ENCODE data around the gene ATL2.
"Not testable (repeated sequence)": the region's sequence is repeated elsewhere in the genome, so short reads cannot be mapped to it uniquely, and the experiment has no call there.

ATL2 gene

DNA sequence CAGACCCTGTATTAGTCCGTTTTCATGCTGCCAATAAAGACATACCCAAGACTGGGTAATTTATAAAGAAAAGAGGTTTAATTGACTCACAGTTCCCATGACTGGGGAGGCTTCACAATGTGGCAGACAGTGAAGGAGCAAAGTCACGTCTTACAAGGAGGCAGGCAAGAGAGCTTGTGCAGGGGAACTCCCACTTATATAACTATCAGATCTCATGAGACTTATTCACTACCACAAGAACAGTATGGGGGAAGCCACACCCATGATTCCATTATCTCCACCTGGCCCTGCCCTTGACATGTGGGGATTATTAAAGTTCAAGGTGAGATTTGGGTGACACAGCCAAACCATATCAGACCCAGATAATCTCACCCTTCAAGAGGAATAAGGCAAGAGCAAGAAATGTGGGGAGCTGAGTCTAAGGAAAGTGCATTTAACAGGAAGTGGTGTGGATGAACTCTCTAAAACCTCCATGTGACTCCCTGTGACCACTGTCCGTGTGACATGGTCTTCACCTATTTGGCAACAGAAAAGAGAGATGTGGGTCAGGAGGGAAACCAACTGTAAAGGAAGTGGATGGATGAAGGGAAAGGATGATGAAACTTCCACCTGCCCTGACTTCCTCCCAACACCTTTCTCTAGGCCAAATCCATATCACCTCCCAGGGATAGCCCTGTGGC, 110.6 kb downstream of the ATL2 start:
- DNase-seq: no peak

DNA sequence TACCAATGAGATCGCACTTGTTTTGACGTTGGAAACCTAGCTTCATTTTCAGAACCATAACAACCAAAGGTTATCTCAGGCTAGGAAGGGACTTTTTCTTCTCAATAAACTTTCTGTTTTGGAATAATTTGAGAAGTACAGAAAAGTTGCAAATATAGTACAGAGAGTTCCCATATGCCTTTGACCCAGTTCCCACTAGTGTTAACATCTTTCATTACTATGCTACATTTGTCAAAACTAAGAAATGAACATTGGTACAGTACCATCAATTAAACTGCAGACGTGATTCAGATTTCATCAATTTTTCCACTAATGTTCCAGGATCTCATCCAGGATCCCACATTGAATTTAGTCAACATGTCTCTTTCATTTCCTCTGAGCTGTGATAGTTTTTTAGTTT, 111.6 kb downstream of the ATL2 start:
- DNase-seq: no peak
- Mint-ChIP-seq H3K27ac (no peak overlapping the region), H3K27me3 (peaks cover 19 to 31% of the 10 kb centered on the region in 2 donors), H3K4me3 (no peak overlapping the region), H3K36me3 (peaks cover 1 to 11% of the 10 kb centered on the region in 2 donors), H3K4me1 (peaks cover 2 to 3% of the 10 kb centered on the region in 2 donors), H3K9me3 (peaks cover 0 to 10% of the 10 kb centered on the region in 2 donors)
- ATAC-seq (replicated peaks): no peak

More for the DNA sequence above, 110.6 kb downstream of the ATL2 start:
- H3K27ac Mint-ChIP-seq: no peak overlapping the region
- peaks cover 0 to 3% of the 10 kb centered on the region in 2 donors for H3K4me1 Mint-ChIP-seq
- H3K27me3 Mint-ChIP-seq: peaks cover 16 to 23% of the 10 kb centered on the region in 2 donors
- peaks cover 0 to 10% of the 10 kb centered on the region in 2 donors for H3K9me3 Mint-ChIP-seq
- no peak for ATAC-seq (replicated peaks)
- peaks cover 1 to 11% of the 10 kb centered on the region in 2 donors for H3K36me3 Mint-ChIP-seq
- H3K4me3 Mint-ChIP-seq: no peak overlapping the region

GRCh38 chr2:38264396-38265221, 112.5 kb downstream of the ATL2 start:
- H3K27ac Mint-ChIP-seq: no peak overlapping the region
- peaks cover 19 to 34% of the 10 kb centered on the region in 2 donors for H3K27me3 Mint-ChIP-seq
- peaks cover 0 to 10% of the 10 kb centered on the region in 2 donors for H3K9me3 Mint-ChIP-seq
- no peak overlapping the region for H3K4me3 Mint-ChIP-seq
- no peak for DNase-seq
- ATAC-seq (replicated peaks): no peak
- peaks cover 3 to 4% of the 10 kb centered on the region in 2 donors for H3K4me1 Mint-ChIP-seq
- H3K36me3 Mint-ChIP-seq: peaks cover 1 to 11% of the 10 kb centered on the region in 2 donors

DNA sequence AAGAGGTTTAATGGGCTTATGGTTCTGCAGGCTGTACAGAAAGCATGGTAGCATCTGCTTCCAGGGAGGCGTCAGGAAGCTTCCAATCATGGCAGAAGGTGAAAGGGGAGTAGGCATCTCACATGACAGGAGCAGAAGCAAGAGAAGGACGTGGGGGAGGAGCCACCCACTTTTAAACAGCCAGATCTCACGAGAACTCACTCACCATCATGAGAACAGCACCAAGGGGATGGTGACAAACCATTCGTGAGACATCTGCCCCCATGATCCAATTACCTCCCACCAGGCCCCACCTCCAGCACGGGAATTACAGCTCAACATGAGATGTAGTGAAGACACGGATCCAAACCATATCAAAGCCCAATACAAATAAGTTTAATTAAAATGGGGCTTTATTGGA, 113.8 kb downstream of the ATL2 start:
- Mint-ChIP-seq H3K9me3 (peaks cover 0 to 10% of the 10 kb centered on the region in 2 donors), H3K27me3 (peaks cover 24 to 41% of the 10 kb centered on the region in 2 donors), H3K4me1 (peaks cover 3 to 4% of the 10 kb centered on the region in 2 donors), H3K4me3 (no peak overlapping the region), H3K36me3 (peaks cover 1 to 11% of the 10 kb centered on the region in 2 donors), H3K27ac (no peak overlapping the region)
- DNase-seq (no peak), ATAC-seq (replicated peaks) (no peak)

DNA sequence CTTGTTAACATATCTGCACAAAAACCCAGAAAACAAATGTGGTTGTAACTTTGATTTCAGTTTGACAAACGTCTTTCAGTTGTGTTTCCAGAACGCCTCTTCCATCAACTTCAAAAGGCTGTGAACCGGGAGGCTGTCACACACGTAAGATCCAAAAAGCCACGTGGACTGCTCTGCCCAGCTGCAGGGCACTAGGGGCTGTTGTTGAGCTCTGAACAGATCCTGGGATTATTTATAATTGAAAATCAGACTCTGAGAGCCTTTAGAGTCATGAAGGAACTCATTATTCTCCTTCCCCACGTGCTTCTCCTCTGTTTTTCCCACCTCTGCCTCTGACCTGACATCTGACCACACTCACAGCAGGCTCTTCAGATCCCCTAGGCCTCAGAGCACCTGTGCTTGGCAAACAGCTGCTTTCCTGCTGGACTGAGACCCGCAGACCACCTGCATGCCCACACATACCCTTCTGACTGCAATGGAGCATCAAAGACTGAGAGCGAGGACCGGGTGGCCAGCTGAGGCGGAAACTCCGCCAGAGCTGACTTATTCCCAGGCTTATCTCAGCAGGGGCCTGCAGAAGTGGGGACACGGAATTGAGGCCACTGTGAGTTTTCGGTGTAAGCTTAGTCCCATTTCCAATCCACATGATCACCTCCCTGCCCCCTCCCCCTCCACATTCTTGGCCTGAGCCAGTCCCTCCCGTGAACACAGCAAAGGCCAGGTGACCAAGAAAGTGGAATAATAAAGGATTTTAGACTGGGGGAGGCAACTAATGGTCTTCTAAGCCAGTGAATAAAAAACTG, 114.8 kb downstream of the ATL2 start:
- H3K9me3 Mint-ChIP-seq: peaks cover 0 to 9% of the 10 kb centered on the region in 2 donors
- peaks cover 1 to 6% of the 10 kb centered on the region in 2 donors for H3K36me3 Mint-ChIP-seq
- H3K27me3 Mint-ChIP-seq: peaks cover 20 to 41% of the 10 kb centered on the region in 2 donors
- DNase-seq (no peak), ATAC-seq (replicated peaks) (no peak)
- H3K27ac Mint-ChIP-seq: no peak overlapping the region
- H3K4me3 Mint-ChIP-seq: no peak overlapping the region
- H3K4me1 Mint-ChIP-seq: peaks cover 3 to 4% of the 10 kb centered on the region in 2 donors

- DNase-seq (no peak), ATAC-seq (replicated peaks) (no peak)
- H3K27me3 Mint-ChIP-seq: peaks cover 19 to 41% of the 10 kb centered on the region in 2 donors
- H3K4me1 Mint-ChIP-seq: peaks cover 2 to 4% of the 10 kb centered on the region in 2 donors
- no peak overlapping the region for H3K27ac Mint-ChIP-seq
- H3K4me3 Mint-ChIP-seq: no peak overlapping the region
- peaks cover 0 to 3% of the 10 kb centered on the region in 2 donors for H3K36me3 Mint-ChIP-seq
- H3K9me3 Mint-ChIP-seq: peaks cover 0 to 3% of the 10 kb centered on the region in 2 donors
Measured at GRCh38 chr2:38261569-38262068, 115.5 kb downstream of the ATL2 start.

DNA sequence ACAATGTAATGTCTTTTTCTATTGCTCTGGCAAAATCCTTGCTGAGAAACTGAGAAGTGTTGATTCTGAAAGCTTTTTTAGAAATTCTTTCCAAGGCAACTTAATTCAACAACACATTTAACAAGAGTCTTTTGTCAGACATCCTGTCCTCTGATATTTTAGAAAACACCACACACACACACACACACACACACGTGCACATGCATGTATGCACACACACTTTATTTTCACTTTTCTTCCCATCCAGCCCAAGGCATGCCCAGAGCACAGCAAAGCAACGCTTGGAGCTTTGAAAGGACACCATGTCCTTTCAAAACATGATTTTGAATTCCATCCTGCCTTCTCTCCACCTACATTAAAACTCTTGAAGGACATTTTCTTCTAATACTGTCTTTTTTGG, 116.1 kb downstream of the ATL2 start:
- Mint-ChIP-seq H3K9me3 (no peaks in the 10 kb centered on the region), H3K27ac (no peak overlapping the region), H3K36me3 (no peaks in the 10 kb centered on the region), H3K4me3 (no peak overlapping the region), H3K4me1 (peaks cover 0 to 4% of the 10 kb centered on the region in 2 donors), H3K27me3 (peaks cover 21 to 43% of the 10 kb centered on the region in 2 donors)
- ATAC-seq (replicated peaks): no peak
- no peak for DNase-seq

DNA sequence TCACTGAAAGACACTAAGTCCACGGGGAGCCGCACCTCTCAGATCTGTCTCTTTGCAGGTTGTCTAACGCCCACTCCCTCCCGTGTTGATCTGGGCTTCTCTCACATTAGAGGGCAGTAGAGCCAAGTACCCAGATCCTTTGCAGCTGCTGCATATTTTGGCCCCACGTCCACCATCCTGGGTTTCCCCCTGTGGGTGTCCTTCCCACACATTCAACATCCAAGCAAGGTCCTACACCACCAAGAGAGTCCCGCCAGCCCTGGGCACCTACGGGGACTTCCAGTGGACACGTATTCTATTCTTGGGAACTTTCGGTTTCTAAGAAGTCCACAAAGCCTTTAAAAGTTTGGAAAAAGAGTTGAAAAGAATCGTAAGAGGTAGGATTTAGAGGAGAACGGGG, 116.6 kb downstream of the ATL2 start:
- H3K27ac Mint-ChIP-seq: no peak overlapping the region
- DNase-seq (no peak), ATAC-seq (replicated peaks) (peak in 1 of 2 donors; percentile 27)
- H3K4me3 Mint-ChIP-seq: no peak overlapping the region
- no peaks in the 10 kb centered on the region for H3K36me3 Mint-ChIP-seq
- peaks cover 21 to 45% of the 10 kb centered on the region in 2 donors for H3K27me3 Mint-ChIP-seq
- peaks cover 0 to 4% of the 10 kb centered on the region in 2 donors for H3K4me1 Mint-ChIP-seq
- no peaks in the 10 kb centered on the region for H3K9me3 Mint-ChIP-seq

- H3K4me3 Mint-ChIP-seq: no peak overlapping the region
- peaks cover 0 to 4% of the 10 kb centered on the region in 2 donors for H3K4me1 Mint-ChIP-seq
- H3K9me3 Mint-ChIP-seq: peaks cover 0 to under 1% of the 10 kb centered on the region in 2 donors
- no peak overlapping the region for H3K27ac Mint-ChIP-seq
- peaks cover 21 to 45% of the 10 kb centered on the region in 2 donors for H3K27me3 Mint-ChIP-seq
- H3K36me3 Mint-ChIP-seq: no peaks in the 10 kb centered on the region
- ATAC-seq (replicated peaks): no peak
- no peak for DNase-seq
Measured at GRCh38 chr2:38259311-38259710, 117.8 kb downstream of the ATL2 start.

- H3K27ac Mint-ChIP-seq; H3K36me3 Mint-ChIP-seq; H3K4me1 Mint-ChIP-seq; DNase-seq; H3K9me3 Mint-ChIP-seq; H3K4me3 Mint-ChIP-seq; ATAC-seq (replicated peaks): not testable (repeated sequence)
- peaks cover 21 to 33% of the 10 kb centered on the region in 2 donors for H3K27me3 Mint-ChIP-seq
Measured at GRCh38 chr2:38257680-38258079, 119.4 kb downstream of the ATL2 start.

DNA sequence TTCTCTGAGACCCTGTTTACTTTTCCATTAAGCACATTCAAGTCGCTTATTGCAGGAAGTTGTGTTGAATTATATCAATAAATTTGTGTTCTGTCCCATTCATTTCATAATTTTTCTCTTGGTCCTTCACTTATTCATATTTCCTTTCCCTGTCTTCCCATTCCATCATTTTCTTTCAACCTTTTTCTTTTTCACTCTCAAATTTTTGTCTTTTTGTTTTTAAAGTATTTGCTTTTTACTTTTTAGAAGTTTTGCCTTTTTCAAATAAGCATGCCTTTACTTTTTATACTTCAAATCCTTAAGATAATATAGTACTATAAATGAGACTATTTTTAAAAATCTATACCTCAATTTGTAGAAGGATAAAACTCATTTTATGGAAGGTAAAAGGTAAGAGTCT, 120.5 kb downstream of the ATL2 start:
- H3K27ac Mint-ChIP-seq: no peak overlapping the region
- no peaks in the 10 kb centered on the region for H3K36me3 Mint-ChIP-seq
- H3K9me3 Mint-ChIP-seq: peaks cover 0 to 1% of the 10 kb centered on the region in 2 donors

DNA sequence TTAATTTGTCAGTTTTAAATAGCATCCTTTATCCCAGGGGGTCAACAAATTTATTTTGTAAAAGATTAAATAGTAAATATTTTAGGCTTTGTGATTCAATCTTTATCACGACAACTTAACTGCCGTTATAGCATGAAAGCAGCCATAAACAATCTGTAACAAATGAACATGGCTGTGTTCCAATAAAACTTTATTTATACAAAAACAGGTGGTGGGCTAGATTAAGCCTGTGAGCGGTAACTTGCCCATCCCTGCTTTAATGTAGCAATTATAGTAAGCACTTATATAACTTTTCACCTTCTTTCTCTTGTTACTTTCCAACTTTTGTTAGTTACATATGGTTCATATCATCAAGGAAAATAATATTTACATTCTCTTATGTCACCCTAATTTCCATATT, 121.9 kb downstream of the ATL2 start:
- H3K4me3 Mint-ChIP-seq: no peak overlapping the region
- H3K4me1 Mint-ChIP-seq: peaks cover 0 to under 1% of the 10 kb centered on the region in 2 donors
- peaks cover 9 to 17% of the 10 kb centered on the region in 2 donors for H3K27me3 Mint-ChIP-seq
- no peak for DNase-seq
- ATAC-seq (replicated peaks): no peak
- no peak overlapping the region for H3K27ac Mint-ChIP-seq
- H3K9me3 Mint-ChIP-seq: peaks cover 0 to 1% of the 10 kb centered on the region in 2 donors
- no peaks in the 10 kb centered on the region for H3K36me3 Mint-ChIP-seq

More for the DNA sequence above, 120.5 kb downstream of the ATL2 start:
- DNase-seq (no peak), ATAC-seq (replicated peaks) (no peak)
- peaks cover 13 to 23% of the 10 kb centered on the region in 2 donors for H3K27me3 Mint-ChIP-seq
- peaks cover 0 to 4% of the 10 kb centered on the region in 2 donors for H3K4me1 Mint-ChIP-seq
- H3K4me3 Mint-ChIP-seq: no peak overlapping the region

DNA sequence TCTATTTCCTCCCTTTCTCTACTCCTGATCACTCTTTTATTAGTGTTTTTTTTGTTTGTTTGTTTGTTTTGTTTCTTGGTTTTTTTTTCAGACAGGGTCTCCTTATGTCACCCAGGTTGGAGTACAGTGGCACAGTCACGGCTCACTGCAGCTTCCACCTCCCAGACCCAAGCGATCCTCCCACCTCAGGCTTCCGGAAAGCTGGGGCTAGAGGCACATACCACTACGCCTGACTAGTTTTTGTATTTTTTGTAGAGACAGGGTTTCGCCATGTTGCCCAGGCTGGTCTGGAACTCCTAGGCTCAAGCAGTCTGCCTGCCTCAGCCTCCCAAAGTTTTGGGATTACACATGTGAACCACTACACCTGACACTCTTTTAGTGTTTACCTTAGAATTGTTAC, 122.3 kb downstream of the ATL2 start:
- no peak for ATAC-seq (replicated peaks)

DNA sequence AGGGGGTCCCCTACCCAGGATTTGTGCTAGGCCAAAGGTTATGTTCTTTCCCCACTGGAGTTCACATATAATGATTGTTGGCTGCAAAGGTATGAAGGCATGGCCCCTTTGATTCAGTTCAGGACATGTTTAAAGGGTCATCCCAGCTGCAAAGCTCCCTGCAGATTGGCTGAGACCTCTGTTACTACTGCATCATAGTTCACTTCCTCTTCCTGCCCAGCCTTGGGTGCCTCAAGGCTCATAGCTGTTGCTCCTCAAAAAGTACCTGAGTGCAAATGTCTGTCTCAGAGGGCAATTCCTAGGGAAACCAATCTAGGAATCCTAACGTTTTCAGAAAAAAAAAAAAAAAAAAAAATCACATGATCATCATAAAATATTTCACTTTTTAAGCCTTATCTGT, 125.1 kb downstream of the ATL2 start:
- ATAC-seq (replicated peaks) (peak in 1 of 2 donors; percentile 43), DNase-seq (no peak)
- H3K9me3 Mint-ChIP-seq: peaks cover 0 to 1% of the 10 kb centered on the region in 2 donors
- no peak overlapping the region for H3K4me3 Mint-ChIP-seq
- no peak overlapping the region for H3K27ac Mint-ChIP-seq
- no peaks in the 10 kb centered on the region for H3K4me1 Mint-ChIP-seq
- peaks cover 4 to 9% of the 10 kb centered on the region in 2 donors for H3K27me3 Mint-ChIP-seq
- no peaks in the 10 kb centered on the region for H3K36me3 Mint-ChIP-seq

More for the DNA sequence above, 122.3 kb downstream of the ATL2 start:
- H3K27ac Mint-ChIP-seq: no peak overlapping the region
- H3K36me3 Mint-ChIP-seq: no peaks in the 10 kb centered on the region
- DNase-seq: no peak
- H3K4me1 Mint-ChIP-seq: no peaks in the 10 kb centered on the region
- peaks cover 9 to 16% of the 10 kb centered on the region in 2 donors for H3K27me3 Mint-ChIP-seq
- peaks cover 0 to 1% of the 10 kb centered on the region in 2 donors for H3K9me3 Mint-ChIP-seq
- no peak overlapping the region for H3K4me3 Mint-ChIP-seq
